Activated naive CD4-positive, alpha-beta T cell treated with Interleukin-2 at 50 U/mL for 16 hours (primary cell): ENCODE results near the gene C2CD4C.
"Not testable (repeated sequence)": the region's sequence is repeated elsewhere in the genome, so short reads cannot be mapped to it uniquely, and the experiment has no call there.

ENCODE experiments used
- DNase-seq: peaks from one replicate; pipeline ENCODE4 v3.0.0-alpha.2; 2020

C2CD4C gene

GRCh38 chr19:397941-398706, 10.8 kb downstream of the C2CD4C start:
- no peak for DNase-seq

GRCh38 chr19:397321-397720, 11.6 kb downstream of the C2CD4C start:
- no peak for DNase-seq

DNA sequence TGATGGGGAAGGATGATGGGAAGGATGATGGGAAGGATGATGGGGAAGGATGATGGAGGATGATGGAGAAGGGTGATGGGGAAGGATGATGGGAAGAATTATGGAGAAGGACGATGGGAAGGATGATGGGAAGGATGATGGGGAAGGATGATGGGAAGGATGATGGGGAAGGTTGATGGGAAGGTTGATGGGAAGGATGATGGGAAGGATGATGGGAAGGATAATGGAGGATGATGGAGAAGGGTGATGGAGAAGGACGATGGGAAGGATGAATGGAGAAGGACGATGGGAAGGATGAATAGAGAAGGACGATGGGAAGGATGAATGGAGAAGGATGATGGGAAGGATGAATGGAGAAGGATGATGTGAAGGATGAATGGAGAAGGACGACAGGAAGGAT, 13.5 kb downstream of the C2CD4C start:
- DNase-seq: no peak

- DNase-seq: not testable (repeated sequence)
These were observed 14.1 kb downstream of the C2CD4C start for GRCh38 chr19:394857-395256.

- not testable (repeated sequence) for DNase-seq
These were observed 15.4 kb downstream of the C2CD4C start for GRCh38 chr19:393560-393959.

GRCh38 chr19:392375-392970, 16.5 kb downstream of the C2CD4C start:
- no peak for DNase-seq

GRCh38 chr19:391726-392374, 17.1 kb downstream of the C2CD4C start:
- DNase-seq: no peak

DNA sequence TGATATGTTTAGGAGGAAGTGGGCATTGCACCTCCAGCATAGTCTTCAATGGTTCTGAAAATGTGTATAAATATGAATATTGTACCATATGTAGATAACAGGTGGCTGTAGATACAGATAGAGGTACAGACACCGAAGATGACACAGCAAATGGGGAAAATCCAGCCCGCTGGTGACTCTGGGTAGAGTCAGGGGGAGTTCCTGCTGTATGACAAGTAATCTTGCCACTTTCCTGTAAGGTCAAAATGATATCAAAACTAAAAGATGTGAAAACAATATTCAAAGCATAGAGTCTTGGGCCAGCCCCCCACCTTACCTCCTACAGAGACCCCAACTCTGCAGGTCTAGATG, 17.8 kb downstream of the C2CD4C start:
- no peak for DNase-seq

GRCh38 chr19:390386-391206, 18.4 kb downstream of the C2CD4C start:
- no peak for DNase-seq

- no peak for DNase-seq
These were observed 19.0 kb downstream of the C2CD4C start for GRCh38 chr19:389935-390289.

- no peak for DNase-seq
These were observed 19.6 kb downstream of the C2CD4C start for GRCh38 chr19:389255-389934.

DNA sequence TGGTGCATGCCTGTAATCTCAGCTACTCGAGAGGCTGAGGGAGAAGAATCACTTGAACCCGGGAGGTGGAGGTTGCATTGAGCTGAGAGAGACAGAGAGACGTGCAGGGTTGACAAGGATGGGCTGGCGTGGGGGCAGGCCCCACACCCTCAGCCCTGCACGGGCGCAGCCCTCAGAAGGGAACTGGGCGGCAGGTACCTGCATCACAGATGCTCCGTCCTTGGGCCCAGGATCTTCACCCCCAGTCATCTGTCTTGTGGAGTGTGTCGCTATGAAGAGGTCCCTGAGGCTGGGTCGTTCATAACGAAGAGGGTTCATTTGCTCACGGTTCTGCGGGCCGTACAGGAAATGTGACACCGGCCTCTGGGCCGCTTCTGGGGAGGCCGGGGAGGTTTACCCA, 20.3 kb downstream of the C2CD4C start:
- no peak for DNase-seq

DNA sequence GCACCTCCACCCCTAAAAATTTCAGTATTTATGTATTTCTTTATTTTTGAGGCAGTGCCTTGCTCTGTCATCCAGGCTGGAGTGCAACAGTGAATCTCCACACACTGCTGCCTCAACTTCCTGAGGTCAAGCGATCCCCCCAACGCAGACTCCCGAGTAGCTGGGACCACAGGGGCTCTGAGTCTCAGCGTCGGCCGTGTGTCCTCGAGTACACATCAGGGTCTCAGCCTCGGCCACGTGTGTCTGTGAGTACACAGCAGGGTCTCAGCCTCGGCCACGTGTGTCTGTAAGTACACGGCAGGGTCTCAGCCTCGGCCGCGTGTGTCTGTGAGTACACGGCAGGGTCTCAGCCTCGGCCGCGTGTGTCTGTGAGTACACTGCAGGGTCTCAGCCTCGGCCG, 21.2 kb downstream of the C2CD4C start:
- DNase-seq: no peak

- not testable (repeated sequence) for DNase-seq
These were observed 22.2 kb downstream of the C2CD4C start for GRCh38 chr19:386632-387301.

GRCh38 chr19:386189-386588, 22.8 kb downstream of the C2CD4C start:
- not testable (repeated sequence) for DNase-seq

DNA sequence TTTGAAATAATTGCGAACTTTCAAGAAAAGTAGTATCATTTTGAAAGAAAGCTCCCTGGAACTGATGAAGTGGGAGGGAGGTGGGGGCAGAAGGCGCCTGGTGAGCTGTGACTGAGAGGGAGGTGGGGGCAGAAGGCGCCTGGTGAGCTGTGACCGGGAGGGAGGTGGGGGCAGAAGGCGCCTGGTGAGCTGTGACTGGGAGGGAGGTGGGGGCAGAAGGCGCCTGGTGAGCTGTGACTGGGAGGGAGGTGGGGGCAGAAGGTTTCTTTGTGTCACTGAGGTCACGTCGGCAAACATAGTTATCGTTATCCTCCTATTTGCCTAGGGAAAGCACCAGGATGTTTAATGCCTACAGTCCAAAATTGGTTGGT, 24.2 kb downstream of the C2CD4C start:
- DNase-seq: no peak

- DNase-seq: no peak
These were observed 24.8 kb downstream of the C2CD4C start for GRCh38 chr19:383922-384798.

DNA sequence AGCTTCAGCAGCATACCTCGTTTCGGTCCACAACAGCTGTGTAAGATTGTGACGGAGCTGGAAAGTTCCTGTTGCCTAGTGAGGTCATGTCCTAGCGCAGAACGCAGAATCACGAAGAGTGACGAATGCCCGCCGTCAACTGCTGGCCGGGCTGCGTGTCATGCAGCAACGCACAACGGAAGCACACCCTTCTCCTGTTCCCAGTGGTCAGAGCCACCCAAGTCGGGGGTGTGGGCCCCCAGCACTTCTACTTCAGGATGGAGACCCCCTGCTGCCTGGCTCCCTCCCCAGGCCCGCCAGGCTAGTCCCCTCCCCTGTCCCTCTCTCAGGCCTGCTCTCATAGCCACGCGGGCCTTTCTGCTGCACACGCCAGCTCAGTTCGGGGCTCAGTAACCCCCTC, 25.9 kb downstream of the C2CD4C start:
- no peak for DNase-seq

GRCh38 chr19:382578-382977, 26.4 kb downstream of the C2CD4C start:
- peak; percentile 53 for DNase-seq

DNA sequence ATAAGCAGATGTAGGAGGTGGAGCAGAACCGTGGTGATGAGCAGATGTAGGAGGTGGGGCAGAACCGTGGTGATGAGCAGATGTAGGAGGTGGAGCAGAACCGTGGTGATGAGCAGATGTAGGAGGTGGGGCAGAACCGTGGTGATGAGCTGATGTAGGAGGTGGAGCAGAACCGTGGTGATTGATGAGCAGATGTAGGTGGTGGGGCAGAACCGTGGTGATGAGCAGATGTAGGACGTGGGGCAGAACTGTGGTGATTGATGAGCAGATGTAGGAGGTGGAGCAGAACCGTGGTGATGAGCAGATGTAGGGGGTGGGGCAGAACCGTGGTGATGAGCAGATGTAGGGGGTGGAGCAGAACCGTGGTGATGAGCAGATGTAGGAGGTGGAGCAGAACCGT, 27.0 kb downstream of the C2CD4C start:
- DNase-seq: peak; percentile 17

GRCh38 chr19:380618-381219, 28.2 kb downstream of the C2CD4C start:
- not testable (repeated sequence) for DNase-seq
